Activated CD4-positive, alpha-beta T cell treated with anti-CD3 and anti-CD28 coated beads, Interleukin-2, amount 10 ng/mL, durations not matched to agents 7 days and 5 days (primary cell): ENCODE results near the gene SKIC2. TPM values are rescaled to one million over a fixed set of nuclear protein-coding genes. Genes with fewer than 3 reads are reported as not detected.

ENCODE experiments used
- CTCF ChIA-PET: fragments of 350-600 bp; sonication (Branson Sonifier 250); formaldehyde crosslinking; loops from one replicate; lab custom pipeline; 2021; ENCODE audit warnings: antibody characterized with exemption; lab: Charles Lee
- POLR2A ChIA-PET: fragments of 350-600 bp; sonication (Branson Sonifier 250); formaldehyde crosslinking; loops from one replicate; lab custom pipeline; 2021; ENCODE audit warnings: antibody characterized with exemption; lab: Charles Lee
- DNase-seq: peaks from one replicate; pipeline ENCODE4 v3.0.0-alpha.2; 2020
- H3K27ac Mint-ChIP-seq: one replicate; pipeline ENCODE4 v1.8.0; 2021; ENCODE audit warnings: mild to moderate bottlenecking, moderate library complexity, mixed read lengths
- H3K27me3 Mint-ChIP-seq: one replicate; pipeline ENCODE4 v1.8.0; 2021; ENCODE audit warnings: mixed read lengths
- H3K36me3 Mint-ChIP-seq: one replicate; pipeline ENCODE4 v1.8.0; 2021; ENCODE audit warnings: low read depth, mixed read lengths
- H3K4me1 Mint-ChIP-seq: one replicate; pipeline ENCODE4 v1.8.0; 2021; ENCODE audit warnings: mixed read lengths
- H3K4me3 Mint-ChIP-seq: one replicate; pipeline ENCODE4 v1.8.0; 2021; ENCODE audit warnings: mild to moderate bottlenecking, moderate library complexity, mixed read lengths
- H3K9me3 Mint-ChIP-seq: one replicate; pipeline ENCODE4 v1.8.0; 2021; ENCODE audit warnings: mixed read lengths
- total RNA-seq, 2 experiments: library from RNA; stranded (reverse); gene quantifications; one replicate each; pipeline ENCODE4 v1.2.3, GENCODE V29; 2021

The SKIC2 gene
- total RNA-seq, 2 experiments from 2014 or later, result 88.0 to 101 TPM

GRCh38 chr6:31947070-31947675 lies 11.8 kb upstream of the SKIC2 start:
- no peak for DNase-seq
- ChIA-PET POLR2A (no interaction called here), CTCF (interaction anchor here (1.1 kb wide), 1 partner anchor 12 kb away, joined by 3 read pairs; the partner anchor contains the start of gene SKIC2)
- no peaks in the 10 kb centered on the region for H3K4me1 Mint-ChIP-seq
- H3K9me3 Mint-ChIP-seq, result no peaks in the 10 kb centered on the region
- peaks cover 3% of the 10 kb centered on the region for H3K36me3 Mint-ChIP-seq
- H3K27ac Mint-ChIP-seq, result no peak overlapping the region
- H3K4me3 Mint-ChIP-seq, result no peak overlapping the region
- peaks cover 2% of the 10 kb centered on the region for H3K27me3 Mint-ChIP-seq

DNA sequence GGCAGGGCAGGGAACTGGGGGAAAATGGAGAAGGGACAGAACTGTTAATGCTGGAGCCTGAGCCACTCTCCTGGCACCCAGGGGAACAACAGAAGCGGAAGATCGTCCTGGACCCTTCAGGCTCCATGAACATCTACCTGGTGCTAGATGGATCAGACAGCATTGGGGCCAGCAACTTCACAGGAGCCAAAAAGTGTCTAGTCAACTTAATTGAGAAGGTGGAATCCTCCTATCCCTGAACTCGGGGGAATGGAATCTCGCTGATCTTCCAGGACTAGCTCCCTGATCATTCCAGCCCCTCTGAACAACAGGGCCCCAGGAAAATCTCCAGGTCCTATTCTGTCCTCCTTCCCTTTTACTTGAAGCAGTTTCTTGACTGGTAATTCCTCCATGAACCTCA lies 11.1 kb upstream of the SKIC2 start:
- Mint-ChIP-seq H3K27ac (no peak overlapping the region), H3K27me3 (peaks cover 2% of the 10 kb centered on the region), H3K4me1 (no peaks in the 10 kb centered on the region), H3K4me3 (no peak overlapping the region), H3K36me3 (peaks cover 6% of the 10 kb centered on the region), H3K9me3 (no peaks in the 10 kb centered on the region)
- ChIA-PET POLR2A (no interaction called here), CTCF (interaction anchor here (1.1 kb wide), 1 partner anchor 12 kb away, joined by 3 read pairs; the partner anchor contains the start of gene SKIC2)
- no peak for DNase-seq

DNA sequence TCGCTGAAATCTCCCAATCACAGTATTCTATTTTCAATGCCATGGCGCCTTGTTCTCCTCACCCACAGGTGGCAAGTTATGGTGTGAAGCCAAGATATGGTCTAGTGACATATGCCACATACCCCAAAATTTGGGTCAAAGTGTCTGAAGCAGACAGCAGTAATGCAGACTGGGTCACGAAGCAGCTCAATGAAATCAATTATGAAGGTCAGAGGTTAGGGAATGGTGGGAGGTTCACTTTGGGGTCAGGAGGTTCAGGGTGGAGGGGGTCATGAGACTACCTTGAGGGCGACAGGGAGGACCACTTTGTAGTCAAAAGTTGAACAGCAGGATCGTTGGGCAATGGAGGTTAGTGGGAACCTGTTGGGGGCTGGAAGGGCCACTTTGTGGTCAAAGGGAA lies 10.7 kb upstream of the SKIC2 start:
- POLR2A ChIA-PET, result no interaction called here

DNA sequence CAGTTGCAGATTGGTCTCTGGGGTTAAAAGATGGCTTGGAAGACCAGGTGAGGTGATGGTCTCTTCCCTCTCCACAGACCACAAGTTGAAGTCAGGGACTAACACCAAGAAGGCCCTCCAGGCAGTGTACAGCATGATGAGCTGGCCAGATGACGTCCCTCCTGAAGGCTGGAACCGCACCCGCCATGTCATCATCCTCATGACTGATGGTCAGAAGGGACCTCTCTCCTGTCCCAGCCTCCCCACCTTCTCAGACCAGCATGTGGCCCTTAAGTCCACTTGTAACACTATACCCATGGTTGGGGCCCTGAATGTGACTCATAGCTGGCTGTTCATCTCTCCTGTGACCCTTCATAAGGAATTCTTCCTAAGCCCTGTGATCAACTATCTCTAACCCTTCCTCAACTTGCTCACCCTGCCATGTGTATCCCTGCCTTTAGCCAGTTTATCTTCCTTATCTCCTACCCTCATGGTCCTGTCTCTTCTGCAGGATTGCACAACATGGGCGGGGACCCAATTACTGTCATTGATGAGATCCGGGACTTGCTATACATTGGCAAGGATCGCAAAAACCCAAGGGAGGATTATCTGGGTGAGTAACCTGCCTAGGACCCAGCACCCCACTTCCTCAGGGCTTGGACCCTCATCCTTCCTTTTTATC lies 10.1 kb upstream of the SKIC2 start:
- Mint-ChIP-seq H3K4me1 (no peaks in the 10 kb centered on the region), H3K9me3 (no peaks in the 10 kb centered on the region), H3K27me3 (peaks cover 2% of the 10 kb centered on the region), H3K27ac (no peak overlapping the region), H3K36me3 (peaks cover 17% of the 10 kb centered on the region), H3K4me3 (no peak overlapping the region)
- POLR2A ChIA-PET, result no interaction called here
- no peak for DNase-seq
- CTCF ChIA-PET, result interaction anchor here (1.1 kb wide), 1 partner anchor 11 kb away, joined by 3 read pairs; no protein-coding TSS in a partner anchor

More for the DNA sequence above, 10.7 kb upstream of the SKIC2 start:
- peaks cover 11% of the 10 kb centered on the region for H3K36me3 Mint-ChIP-seq
- no peak overlapping the region for H3K4me3 Mint-ChIP-seq
- H3K27ac Mint-ChIP-seq, result no peak overlapping the region
- peaks cover 2% of the 10 kb centered on the region for H3K27me3 Mint-ChIP-seq
- H3K9me3 Mint-ChIP-seq, result no peaks in the 10 kb centered on the region
- DNase-seq, result no peak
- no peaks in the 10 kb centered on the region for H3K4me1 Mint-ChIP-seq
- CTCF ChIA-PET, result interaction anchor here (1.1 kb wide), 2 partner anchors 11 kb away, joined by 3 read pairs; partner anchors contain the start of gene SKIC2

- H3K4me3 Mint-ChIP-seq, result no peak overlapping the region
- no peak overlapping the region for H3K27ac Mint-ChIP-seq
- ChIA-PET POLR2A (no interaction called here), CTCF (interaction anchor here (1.0 to 1.5 kb wide), 3 partner anchors 12 to 52 kb away, joined by 3 to 5 read pairs (median 4); no protein-coding TSS in a partner anchor)
- peaks cover 26% of the 10 kb centered on the region for H3K36me3 Mint-ChIP-seq
- no peaks in the 10 kb centered on the region for H3K4me1 Mint-ChIP-seq
- H3K9me3 Mint-ChIP-seq, result no peaks in the 10 kb centered on the region
- DNase-seq, result no peak
- no peaks in the 10 kb centered on the region for H3K27me3 Mint-ChIP-seq
Measured at GRCh38 chr6:31949926-31950548, 8.9 kb upstream of the SKIC2 start.

GRCh38 chr6:31952140-31952805 lies 6.7 kb upstream of the SKIC2 start:
- POLR2A ChIA-PET, result interaction anchor here (1.4 kb wide), 1 partner anchor 55 kb away, joined by 3 read pairs; the partner anchor contains the start of gene EHMT2
- CTCF ChIA-PET, result interaction anchor here (0.8 to 1.9 kb wide), 9 partner anchors 9 to 132 kb away, joined by 3 to 9 read pairs (median 4); partner anchors contain the start of gene DXO
- peaks cover 3% of the 10 kb centered on the region for H3K4me1 Mint-ChIP-seq
- H3K36me3 Mint-ChIP-seq, result peaks cover 43% of the 10 kb centered on the region
- H3K4me3 Mint-ChIP-seq, result no peak overlapping the region
- DNase-seq, result peak; percentile 44
- no peak overlapping the region for H3K27ac Mint-ChIP-seq
- no peaks in the 10 kb centered on the region for H3K27me3 Mint-ChIP-seq
- no peaks in the 10 kb centered on the region for H3K9me3 Mint-ChIP-seq

GRCh38 chr6:31952890-31953289 lies 6.1 kb upstream of the SKIC2 start:
- Mint-ChIP-seq H3K27ac (no peak overlapping the region), H3K9me3 (no peaks in the 10 kb centered on the region), H3K36me3 (peaks cover 45% of the 10 kb centered on the region), H3K4me1 (peaks cover 10% of the 10 kb centered on the region), H3K27me3 (no peaks in the 10 kb centered on the region), H3K4me3 (no peak overlapping the region)
- CTCF ChIA-PET, result interaction anchor here (0.8 to 1.9 kb wide), 6 partner anchors 10 to 131 kb away, joined by 3 to 9 read pairs (median 4); partner anchors contain the start of gene DXO
- no peak for DNase-seq
- POLR2A ChIA-PET, result interaction anchor here (1.4 kb wide), 1 partner anchor 55 kb away, joined by 3 read pairs; the partner anchor contains the start of gene EHMT2

DNA sequence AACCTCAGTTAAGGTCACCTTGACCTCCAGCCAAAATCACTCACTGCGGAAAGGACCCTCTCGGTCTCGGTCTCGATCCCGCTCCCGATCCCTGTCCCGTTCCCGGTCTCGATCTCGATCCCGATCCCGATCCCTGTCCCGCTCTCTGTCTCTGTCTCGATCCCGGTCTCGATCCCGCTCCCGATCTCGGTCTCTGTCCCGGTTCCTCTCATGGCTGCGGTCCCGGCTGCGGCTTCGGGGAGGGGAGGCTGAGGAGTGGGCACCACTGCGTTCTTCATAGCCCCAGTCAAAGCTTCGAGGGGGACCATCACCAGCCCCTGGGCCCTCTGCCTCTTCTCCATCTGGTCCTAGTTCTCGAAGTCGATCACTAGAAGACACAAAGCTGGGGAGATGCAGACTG lies 4.5 kb upstream of the SKIC2 start:
- H3K9me3 Mint-ChIP-seq, result no peaks in the 10 kb centered on the region
- no peaks in the 10 kb centered on the region for H3K27me3 Mint-ChIP-seq
- H3K36me3 Mint-ChIP-seq, result peaks cover 51% of the 10 kb centered on the region
- H3K4me1 Mint-ChIP-seq, result peaks cover 22% of the 10 kb centered on the region
- DNase-seq, result no peak
- ChIA-PET CTCF (interaction anchor here (0.9 kb wide), 1 partner anchor 12 kb away, joined by 3 read pairs; no protein-coding TSS in a partner anchor), POLR2A (no interaction called here)
- no peak overlapping the region for H3K4me3 Mint-ChIP-seq
- no peak overlapping the region for H3K27ac Mint-ChIP-seq

- no peak for DNase-seq
- H3K4me1 Mint-ChIP-seq, result peaks cover 38% of the 10 kb centered on the region
- peaks cover 62% of the 10 kb centered on the region for H3K36me3 Mint-ChIP-seq
- H3K9me3 Mint-ChIP-seq, result no peaks in the 10 kb centered on the region
- ChIA-PET POLR2A (no interaction called here), CTCF (interaction anchor here (1.0 to 1.1 kb wide), 2 partner anchors 11 to 15 kb away, joined by 3 to 4 read pairs; partner anchors contain the start of gene CFB)
- H3K27ac Mint-ChIP-seq, result no peak overlapping the region
- no peaks in the 10 kb centered on the region for H3K27me3 Mint-ChIP-seq
- H3K4me3 Mint-ChIP-seq, result no peak overlapping the region
Measured at GRCh38 chr6:31956796-31957195, 2.2 kb upstream of the SKIC2 start.

- Mint-ChIP-seq H3K27me3 (no peaks in the 10 kb centered on the region), H3K36me3 (peaks cover 61% of the 10 kb centered on the region), H3K4me3 (peak overlapping the region; percentile 91), H3K9me3 (no peaks in the 10 kb centered on the region), H3K4me1 (peaks cover 38% of the 10 kb centered on the region), H3K27ac (peak overlapping the region; percentile 97)
- DNase-seq, result no peak
- CTCF ChIA-PET, result interaction anchor here (1.6 to 1.8 kb wide), 2 partner anchors 12 to 34 kb away, joined by 4 to 19 read pairs; partner anchors contain the start of gene DXO
- POLR2A ChIA-PET, result no interaction called here
Measured at GRCh38 chr6:31958412-31958740, 599 bp upstream of the SKIC2 start.

DNA sequence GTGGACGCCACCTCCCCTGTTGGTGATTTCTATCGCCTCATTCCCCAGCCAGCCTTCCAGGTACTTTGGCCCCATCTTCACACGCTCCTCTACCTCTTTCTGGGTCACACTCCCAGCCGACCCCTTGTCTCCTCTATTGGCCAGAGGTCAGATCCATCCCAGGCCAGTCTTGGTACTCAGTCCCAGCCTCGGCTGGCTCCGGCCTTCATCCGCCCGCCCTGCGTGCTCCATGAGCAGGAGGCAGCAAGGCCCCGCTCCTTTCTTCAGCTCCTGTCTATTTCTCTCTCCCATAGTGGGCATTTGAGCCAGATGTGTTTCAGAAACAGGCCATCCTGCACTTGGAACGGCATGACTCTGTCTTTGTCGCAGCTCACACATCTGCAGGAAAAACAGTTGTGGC lies 2.6 kb downstream of the SKIC2 start:
- peak overlapping the region; percentile 26 for H3K27ac Mint-ChIP-seq
- no peaks in the 10 kb centered on the region for H3K9me3 Mint-ChIP-seq
- no peaks in the 10 kb centered on the region for H3K27me3 Mint-ChIP-seq
- CTCF ChIA-PET, result interaction anchor here (1.1 kb wide), 1 partner anchor 9 kb away, joined by 3 read pairs; no protein-coding TSS in a partner anchor
- DNase-seq, result no peak
- peaks cover 53% of the 10 kb centered on the region for H3K36me3 Mint-ChIP-seq
- POLR2A ChIA-PET, result no interaction called here
- H3K4me3 Mint-ChIP-seq, result no peak overlapping the region
- H3K4me1 Mint-ChIP-seq, result peaks cover 38% of the 10 kb centered on the region

DNA sequence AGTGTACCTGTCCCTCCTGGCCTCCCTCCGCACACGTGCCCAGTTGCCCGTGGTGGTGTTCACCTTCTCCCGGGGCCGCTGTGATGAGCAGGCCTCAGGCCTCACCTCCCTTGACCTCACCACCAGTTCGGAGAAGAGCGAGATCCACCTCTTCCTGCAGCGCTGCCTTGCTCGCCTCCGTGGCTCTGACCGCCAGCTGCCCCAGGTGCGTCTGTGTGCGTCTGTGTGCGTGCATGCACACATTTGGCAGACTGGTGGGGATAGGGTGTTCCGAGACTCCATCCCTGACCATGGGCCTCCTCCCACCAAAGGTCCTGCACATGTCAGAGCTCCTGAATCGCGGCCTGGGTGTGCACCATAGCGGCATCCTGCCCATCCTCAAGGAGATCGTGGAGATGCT lies 4.9 kb downstream of the SKIC2 start:
- no peaks in the 10 kb centered on the region for H3K27me3 Mint-ChIP-seq
- ChIA-PET CTCF (interaction anchor here (0.6 to 1.4 kb wide), 2 partner anchors 13 to 48 kb away, joined by 3 read pairs; no protein-coding TSS in a partner anchor), POLR2A (no interaction called here)
- H3K36me3 Mint-ChIP-seq, result peaks cover 58% of the 10 kb centered on the region
- H3K9me3 Mint-ChIP-seq, result no peaks in the 10 kb centered on the region
- DNase-seq, result no peak
- peaks cover 21% of the 10 kb centered on the region for H3K4me1 Mint-ChIP-seq
- no peak overlapping the region for H3K27ac Mint-ChIP-seq
- H3K4me3 Mint-ChIP-seq, result no peak overlapping the region
